Activated naive CD8-positive, alpha-beta T cell (primary cell): ENCODE measurements around the gene POLR1E.

ENCODE experiments used
- H3K27ac Mint-ChIP-seq: one replicate; pipeline ENCODE4 v1.8.0; 2021; ENCODE audit warnings: mixed read lengths
- H3K27me3 Mint-ChIP-seq: one replicate; pipeline ENCODE4 v1.8.0; 2021; ENCODE audit warnings: mixed read lengths
- H3K36me3 Mint-ChIP-seq: one replicate; pipeline ENCODE4 v1.8.0; 2021; ENCODE audit warnings: mixed read lengths
- H3K4me1 Mint-ChIP-seq: one replicate; pipeline ENCODE4 v1.8.0; 2021; ENCODE audit warnings: low read depth, mixed read lengths
- H3K4me3 Mint-ChIP-seq: one replicate; pipeline ENCODE4 v1.8.0; 2021; ENCODE audit warnings: mild to moderate bottlenecking, mixed read lengths
- H3K9me3 Mint-ChIP-seq: one replicate; pipeline ENCODE4 v1.8.0; 2021; ENCODE audit warnings: low read depth, mixed read lengths

POLR1E gene

GRCh38 chr9:37485389-37486255 lies at the start of gene POLR1E:
Gene POLR1E (plus strand): TSS chr9:37485948. CDS start chr9:37486048, 100 bp downstream.
- peaks cover 5% of the 10 kb centered on the region for H3K27me3 Mint-ChIP-seq
- peaks cover 8% of the 10 kb centered on the region for H3K36me3 Mint-ChIP-seq
- H3K4me3 Mint-ChIP-seq, result peak within 1 kb of the TSS; percentile 99
- H3K9me3 Mint-ChIP-seq, result no peaks in the 10 kb centered on the region
- H3K4me1 Mint-ChIP-seq, result peaks cover 36% of the 10 kb centered on the region
- peak within 1 kb of the TSS; percentile 93 for H3K27ac Mint-ChIP-seq

- Mint-ChIP-seq H3K36me3 (peaks cover 4% of the 10 kb centered on the region), H3K27me3 (no peaks in the 10 kb centered on the region), H3K27ac (no peak overlapping the region)
Observed at GRCh38 chr9:37436540-37436939, 49.2 kb upstream of the POLR1E start.

DNA sequence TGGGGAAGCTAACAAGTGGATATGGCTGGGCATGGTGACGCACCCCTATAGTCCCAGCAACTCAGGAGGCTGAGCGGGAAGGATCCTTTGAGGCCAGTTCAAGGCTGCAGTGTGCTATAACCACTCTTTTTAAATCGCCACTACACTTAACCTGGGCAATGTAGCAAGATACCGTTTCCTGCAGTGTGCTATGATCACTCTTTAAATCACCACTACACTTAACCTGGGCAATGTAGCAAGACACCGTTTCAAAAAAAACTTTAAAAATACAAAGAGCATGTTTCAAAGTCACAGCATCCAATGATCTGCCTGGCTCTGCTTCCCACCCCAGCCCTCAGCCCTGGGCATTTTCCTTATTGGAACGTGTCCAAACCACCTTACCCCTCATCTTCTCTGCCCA lies 48.7 kb upstream of the POLR1E start:
- H3K27me3 Mint-ChIP-seq, result no peaks in the 10 kb centered on the region
- H3K9me3 Mint-ChIP-seq, result no peaks in the 10 kb centered on the region
- no peaks in the 10 kb centered on the region for H3K4me1 Mint-ChIP-seq
- no peak overlapping the region for H3K27ac Mint-ChIP-seq
- peaks cover 4% of the 10 kb centered on the region for H3K36me3 Mint-ChIP-seq
- no peak overlapping the region for H3K4me3 Mint-ChIP-seq

More at GRCh38 chr9:37436540-37436939, 49.2 kb upstream of the POLR1E start:
- no peak overlapping the region for H3K4me3 Mint-ChIP-seq
- H3K4me1 Mint-ChIP-seq, result no peaks in the 10 kb centered on the region
- no peaks in the 10 kb centered on the region for H3K9me3 Mint-ChIP-seq

DNA sequence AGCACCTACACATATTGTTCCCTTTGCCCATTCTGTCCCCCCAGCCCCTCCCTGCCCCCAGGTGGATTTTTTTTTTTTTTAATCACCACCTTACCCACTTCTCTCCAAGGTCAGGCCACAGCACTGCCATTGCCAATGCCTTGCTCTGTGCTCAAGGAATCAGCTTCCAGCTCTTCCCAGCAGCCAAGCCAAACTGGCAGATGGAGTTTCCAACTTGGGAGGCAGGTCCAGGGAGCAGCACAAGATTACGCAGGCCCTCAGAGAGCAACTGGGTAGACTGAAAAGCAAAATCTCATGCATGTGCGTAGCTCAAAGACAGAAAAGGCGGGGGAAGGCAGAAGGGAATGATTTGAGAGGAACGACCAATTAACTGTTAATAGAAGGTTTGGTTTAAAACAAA lies 48.1 kb upstream of the POLR1E start:
- Mint-ChIP-seq H3K36me3 (peaks cover 4% of the 10 kb centered on the region), H3K27me3 (no peaks in the 10 kb centered on the region), H3K4me1 (no peaks in the 10 kb centered on the region), H3K9me3 (no peaks in the 10 kb centered on the region), H3K27ac (no peak overlapping the region), H3K4me3 (no peak overlapping the region)

DNA sequence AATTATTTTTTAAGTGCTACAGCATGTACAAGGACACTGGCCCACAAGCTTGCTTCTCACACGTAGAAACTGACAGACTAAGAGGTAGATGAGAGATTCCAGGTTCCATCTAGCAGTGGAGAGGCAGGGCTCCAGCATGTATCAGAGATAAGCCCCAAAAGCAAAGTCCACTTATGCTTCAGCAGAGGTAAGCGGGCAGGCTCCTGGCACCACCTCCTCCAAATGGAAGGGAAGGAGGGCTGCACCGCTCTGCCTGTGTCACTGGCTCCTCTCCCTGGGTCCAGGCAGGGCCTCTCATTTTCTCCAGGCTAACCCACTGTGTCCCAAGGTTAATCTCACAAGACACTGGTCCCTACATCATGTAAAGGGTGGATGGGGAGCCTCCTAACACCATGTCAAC lies 47.4 kb upstream of the POLR1E start:
- Mint-ChIP-seq H3K36me3 (peaks cover 4% of the 10 kb centered on the region), H3K4me3 (no peak overlapping the region), H3K9me3 (no peaks in the 10 kb centered on the region), H3K27ac (no peak overlapping the region), H3K4me1 (no peaks in the 10 kb centered on the region), H3K27me3 (no peaks in the 10 kb centered on the region)

DNA sequence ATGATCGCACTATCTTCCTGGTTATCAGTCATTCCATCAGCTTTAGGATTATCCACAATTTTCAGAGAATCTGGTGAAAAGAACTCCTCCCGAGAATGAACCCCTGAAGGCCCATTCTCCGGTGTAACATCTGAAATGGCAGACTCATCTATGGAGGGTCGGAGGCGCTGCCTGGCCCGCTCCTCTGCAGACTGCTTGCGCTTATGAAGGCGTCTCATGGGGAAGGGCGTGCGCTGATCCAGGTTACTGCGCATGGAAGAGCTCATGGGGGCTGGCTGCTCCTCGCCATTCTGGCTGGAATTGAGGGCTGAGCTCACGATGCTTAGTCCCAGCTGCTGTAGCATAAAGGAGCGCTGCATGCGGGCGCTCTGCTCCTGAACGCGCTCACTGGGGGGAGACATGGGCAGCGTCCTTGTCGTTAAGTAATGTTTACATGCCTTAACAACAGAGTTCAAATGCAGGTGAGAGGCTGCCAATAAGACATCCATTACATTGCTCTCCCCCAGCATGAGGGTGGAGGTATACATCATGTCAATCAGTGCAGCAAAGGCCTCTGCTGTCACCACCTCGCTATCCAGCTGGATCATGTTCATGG lies 43.9 kb upstream of the POLR1E start:
- H3K27me3 Mint-ChIP-seq, result no peaks in the 10 kb centered on the region
- peak overlapping the region; percentile 54 for H3K27ac Mint-ChIP-seq
- peaks cover 9% of the 10 kb centered on the region for H3K4me1 Mint-ChIP-seq
- no peaks in the 10 kb centered on the region for H3K9me3 Mint-ChIP-seq
- H3K36me3 Mint-ChIP-seq, result peaks cover 4% of the 10 kb centered on the region
- H3K4me3 Mint-ChIP-seq, result no peak overlapping the region

- peaks cover 12% of the 10 kb centered on the region for H3K4me1 Mint-ChIP-seq
- H3K36me3 Mint-ChIP-seq, result no peaks in the 10 kb centered on the region
- H3K27ac Mint-ChIP-seq, result peak overlapping the region; percentile 54
- H3K9me3 Mint-ChIP-seq, result no peaks in the 10 kb centered on the region
- no peaks in the 10 kb centered on the region for H3K27me3 Mint-ChIP-seq
- no peak overlapping the region for H3K4me3 Mint-ChIP-seq
Observed at GRCh38 chr9:37442556-37442955, 43.2 kb upstream of the POLR1E start.

DNA sequence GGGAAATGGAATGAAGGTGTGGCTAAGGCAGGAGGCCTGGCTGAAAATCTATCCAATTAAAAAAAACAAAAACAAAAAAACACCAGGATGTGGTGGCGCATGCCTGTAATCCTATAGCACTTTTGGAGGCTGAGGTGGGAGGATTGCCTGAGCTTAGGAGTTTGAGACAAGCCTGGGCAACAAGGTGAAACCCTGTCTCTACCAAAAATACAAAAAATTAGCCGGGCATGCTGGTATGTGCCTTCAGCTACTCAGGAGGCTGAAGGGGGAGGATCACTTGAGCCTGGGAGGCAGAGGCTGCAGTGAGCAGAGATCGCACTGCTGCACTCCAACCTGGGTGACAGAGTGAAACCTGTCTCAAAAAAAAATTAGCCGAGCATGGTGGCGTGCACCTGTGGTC lies 42.2 kb upstream of the POLR1E start:
- Mint-ChIP-seq H3K4me1 (peaks cover 15% of the 10 kb centered on the region), H3K9me3 (no peaks in the 10 kb centered on the region), H3K27ac (no peak overlapping the region), H3K27me3 (no peaks in the 10 kb centered on the region), H3K4me3 (no peak overlapping the region), H3K36me3 (peaks cover 2% of the 10 kb centered on the region)

DNA sequence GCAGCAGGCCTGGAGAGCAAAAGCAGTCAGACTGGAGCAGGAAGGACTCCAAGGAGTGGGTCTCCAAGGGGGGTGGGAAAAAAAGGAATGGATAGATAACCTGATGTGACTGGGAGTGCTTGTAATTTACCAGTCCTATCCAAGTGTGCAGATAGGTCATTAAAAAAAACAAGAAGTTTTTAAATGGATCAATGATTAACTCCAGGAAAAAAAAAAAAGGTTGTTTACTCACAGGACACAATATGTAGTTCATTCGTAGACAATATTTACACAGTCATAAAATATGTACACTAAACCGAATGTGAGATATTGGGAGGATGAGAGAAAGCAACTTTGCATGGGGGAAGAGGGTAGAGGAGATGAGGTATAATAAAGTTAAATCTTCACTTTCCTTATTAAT lies 40.9 kb upstream of the POLR1E start:
- Mint-ChIP-seq H3K4me3 (no peak overlapping the region), H3K27ac (no peak overlapping the region), H3K27me3 (no peaks in the 10 kb centered on the region), H3K4me1 (peaks cover 15% of the 10 kb centered on the region), H3K9me3 (no peaks in the 10 kb centered on the region), H3K36me3 (peaks cover 4% of the 10 kb centered on the region)

DNA sequence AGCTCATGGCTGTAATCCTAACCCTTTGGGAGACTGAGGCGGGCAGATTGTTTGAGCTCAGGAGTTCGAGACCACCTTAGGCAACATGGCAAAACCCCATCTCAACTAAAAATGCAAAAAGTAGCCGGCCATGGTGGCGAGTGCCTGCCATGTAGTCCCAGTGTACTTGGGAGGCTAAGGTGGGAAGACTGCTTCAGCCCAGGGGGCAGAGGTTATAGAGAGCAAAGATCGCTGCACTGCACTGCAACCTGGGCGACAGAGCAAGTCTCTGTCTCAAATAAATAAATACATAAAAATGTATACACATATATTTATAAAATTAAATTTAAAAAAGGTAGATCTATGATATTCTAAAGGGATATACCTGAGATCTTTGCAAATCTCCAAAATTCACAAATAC lies 39.9 kb upstream of the POLR1E start:
- Mint-ChIP-seq H3K4me3 (no peak overlapping the region), H3K27ac (no peak overlapping the region), H3K4me1 (peaks cover 16% of the 10 kb centered on the region), H3K27me3 (no peaks in the 10 kb centered on the region), H3K36me3 (peaks cover 8% of the 10 kb centered on the region), H3K9me3 (no peaks in the 10 kb centered on the region)

DNA sequence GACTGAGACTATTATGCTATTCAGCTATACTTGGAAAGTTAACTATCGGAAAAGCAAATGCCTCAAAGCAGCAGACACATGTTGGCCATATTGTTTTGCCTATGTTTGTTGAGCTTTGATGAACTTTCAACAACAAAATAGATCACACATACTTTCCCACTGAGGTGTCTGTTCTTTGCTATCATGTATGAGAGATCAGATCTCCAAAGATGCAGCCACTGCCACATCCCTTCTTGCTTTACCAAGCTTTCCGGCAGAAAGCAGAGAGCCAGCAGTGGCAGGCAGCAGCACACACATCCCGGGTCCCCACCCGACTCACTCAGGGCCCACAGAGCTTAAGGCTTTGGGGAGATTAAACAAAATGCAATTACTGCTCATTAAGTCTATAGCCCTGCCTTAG lies 39.3 kb upstream of the POLR1E start:
- Mint-ChIP-seq H3K4me3 (no peak overlapping the region), H3K27me3 (no peaks in the 10 kb centered on the region), H3K9me3 (no peaks in the 10 kb centered on the region), H3K36me3 (peaks cover 8% of the 10 kb centered on the region), H3K4me1 (peaks cover 16% of the 10 kb centered on the region), H3K27ac (no peak overlapping the region)

GRCh38 chr9:37447111-37447510 lies 38.6 kb upstream of the POLR1E start:
- Mint-ChIP-seq H3K4me3 (no peak overlapping the region), H3K9me3 (no peaks in the 10 kb centered on the region), H3K36me3 (peaks cover 8% of the 10 kb centered on the region), H3K27me3 (no peaks in the 10 kb centered on the region), H3K27ac (no peak overlapping the region), H3K4me1 (peaks cover 23% of the 10 kb centered on the region)

DNA sequence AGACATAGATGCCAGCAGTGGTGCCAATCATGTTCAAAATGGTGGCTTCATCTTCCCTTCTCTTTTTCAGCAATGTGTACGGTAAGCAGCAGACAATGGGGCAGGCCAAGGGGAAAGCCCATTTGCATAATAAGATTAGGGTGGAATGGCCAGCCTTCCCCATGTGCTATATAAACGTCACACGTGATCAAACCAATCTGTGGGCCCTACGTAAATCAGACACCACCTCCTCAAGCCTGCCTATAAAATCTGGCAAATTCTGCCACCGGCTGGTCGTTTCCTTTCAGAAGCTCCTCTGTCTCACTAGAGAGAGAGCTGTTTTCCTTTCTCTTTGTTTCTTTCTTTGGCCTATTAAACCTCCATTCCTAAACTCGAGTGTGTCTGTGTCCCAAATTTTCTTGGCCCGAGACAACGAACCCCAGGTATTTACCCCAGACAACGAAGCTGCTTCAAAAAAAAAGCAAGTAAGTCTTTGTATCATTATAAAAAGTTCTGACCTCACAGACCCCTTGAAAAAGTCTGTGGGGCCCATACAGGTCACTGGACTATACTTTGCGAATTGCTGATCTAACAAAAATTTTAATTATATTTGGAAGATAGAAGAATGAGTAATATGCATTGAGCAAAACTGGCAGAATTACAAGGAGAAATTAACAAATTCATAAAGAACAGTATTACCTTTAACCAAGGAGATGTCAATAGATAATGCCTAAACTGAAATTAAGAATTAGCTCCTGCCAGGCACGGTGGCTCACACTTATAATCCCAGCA lies 35.7 kb upstream of the POLR1E start:
- Mint-ChIP-seq H3K4me3 (no peak overlapping the region), H3K27ac (no peak overlapping the region), H3K36me3 (peaks cover 11% of the 10 kb centered on the region), H3K9me3 (no peaks in the 10 kb centered on the region), H3K4me1 (peaks cover 43% of the 10 kb centered on the region), H3K27me3 (no peaks in the 10 kb centered on the region)

- peaks cover 55% of the 10 kb centered on the region for H3K4me1 Mint-ChIP-seq
- H3K4me3 Mint-ChIP-seq, result no peak overlapping the region
- peaks cover 11% of the 10 kb centered on the region for H3K36me3 Mint-ChIP-seq
- no peaks in the 10 kb centered on the region for H3K9me3 Mint-ChIP-seq
- no peaks in the 10 kb centered on the region for H3K27me3 Mint-ChIP-seq
- H3K27ac Mint-ChIP-seq, result no peak overlapping the region
Observed at GRCh38 chr9:37451628-37452027, 34.1 kb upstream of the POLR1E start.

DNA sequence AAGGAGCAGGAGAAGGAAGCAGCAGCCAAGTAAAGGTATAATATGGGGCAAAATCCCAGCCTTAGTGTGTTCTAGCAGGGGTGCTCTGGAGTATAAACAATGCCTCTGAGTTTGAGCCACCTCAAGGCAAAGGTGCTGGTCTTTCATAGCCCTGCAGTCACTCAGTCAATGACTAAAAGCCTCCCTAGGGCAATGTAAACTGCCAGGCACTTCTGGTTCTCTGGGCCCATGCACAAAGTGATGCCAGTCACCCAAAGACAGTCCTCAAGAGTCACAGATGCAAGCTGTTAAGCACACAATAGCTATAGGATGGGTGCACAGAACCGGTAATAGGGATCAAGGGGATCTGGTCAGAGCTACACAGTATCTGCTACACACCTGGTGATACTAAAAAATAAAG lies 33.1 kb upstream of the POLR1E start:
- Mint-ChIP-seq H3K27ac (no peak overlapping the region), H3K4me3 (no peak overlapping the region), H3K36me3 (peaks cover 13% of the 10 kb centered on the region), H3K27me3 (no peaks in the 10 kb centered on the region), H3K4me1 (peaks cover 58% of the 10 kb centered on the region), H3K9me3 (no peaks in the 10 kb centered on the region)
